ENCODE data around the gene LSMEM2. TPM values are rescaled to one million over a fixed set of nuclear protein-coding genes. Genes with fewer than 3 reads are reported as not detected.
A peak's percentile ranks its signal among the peaks of the same experiment; 100 is the strongest.

The LSMEM2 gene
- total and polyA plus RNA-seq, 2 of the 8 experiments (the other 6 are each of a cell fraction or from before 2014, with no cell fraction given) = 0.58 to 0.68 TPM

DNA sequence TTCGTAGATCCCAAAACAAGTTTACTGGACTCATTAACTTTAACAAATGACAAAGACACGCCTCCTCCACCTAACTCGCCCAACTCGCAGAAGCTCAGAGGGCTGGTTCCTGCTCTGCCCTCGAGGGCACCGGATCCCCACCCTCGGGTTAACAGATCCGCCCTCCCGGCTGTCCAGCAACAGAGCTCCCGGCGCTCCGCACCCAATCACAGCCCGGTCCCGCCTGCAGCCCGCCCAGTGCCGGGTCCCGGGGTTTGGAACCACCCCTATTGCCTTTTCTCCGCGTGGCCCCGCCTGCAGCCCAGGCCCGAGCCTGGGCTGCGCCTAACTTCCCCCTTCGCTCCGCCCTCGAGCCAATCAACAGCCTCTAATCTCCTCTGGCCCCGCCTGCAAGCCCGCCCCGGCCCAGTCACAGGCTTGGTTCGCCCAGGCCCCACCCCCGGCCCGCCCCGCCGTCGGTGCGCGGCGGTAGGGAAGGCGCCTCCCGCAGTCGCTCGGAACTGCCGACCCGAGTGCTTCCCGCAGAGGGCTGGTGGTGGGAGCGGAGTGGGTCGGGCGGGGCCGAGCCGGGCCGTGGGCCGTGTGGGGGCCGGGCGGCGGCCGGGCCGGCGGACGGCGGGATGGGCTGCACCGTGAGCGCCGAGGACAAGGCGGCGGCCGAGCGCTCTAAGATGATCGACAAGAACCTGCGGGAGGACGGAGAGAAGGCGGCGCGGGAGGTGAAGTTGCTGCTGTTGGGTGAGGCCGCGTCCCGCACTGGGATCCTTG lies 43.0 kb upstream of the LSMEM2 start, which contains the start of gene GNAI2:
Gene GNAI2 (plus strand): TSS at position 489 of the 768 bp plus-strand sequence. CDS start 132 bp downstream, at position 621.
- FAIRE-seq (peak; percentile 80), DNase-seq (ENCODE audit: low read depth in 1 of 2, low spot score in 2 of 2) (peak; percentile 95 to 96)
- TF ChIP-seq CTBP2 (IDR thresholded peaks at IDR 0.05; ENCODE audit: borderline replicate concordance, insufficient read depth, insufficient read length, low read length) (no peak), CBX8 (IDR thresholded peaks at IDR 0.05; ENCODE audit: borderline replicate concordance, low read depth, low read length) (no peak), SIRT6 (IDR thresholded peaks at IDR 0.05; ENCODE audit: low read length) (no peak), POLR2AphosphoS5 (IDR thresholded peaks at IDR 0.05; ENCODE audit: low read depth, low read length) (no peak; the same call in 1 of the 2 replicates), MAFK (IDR thresholded peaks at IDR 0.05; ENCODE audit: low read depth, low read length) (no peak), RXRA (IDR thresholded peaks at IDR 0.05; ENCODE audit: insufficient read depth, low read depth, low read length) (no peak), RFX5 (IDR thresholded peaks at IDR 0.05; ENCODE audit: borderline replicate concordance, low read depth, low read length) (peak; percentile 36; the same call in 1 of the 2 replicates), KDM1A (IDR thresholded peaks at IDR 0.05; ENCODE audit: borderline replicate concordance, low read length) (no peak), ZNF274 (IDR thresholded peaks at IDR 0.05; ENCODE audit: borderline replicate concordance, extremely low read depth, low read length) (no peak)
- TF ChIP-seq, protein P1, sequence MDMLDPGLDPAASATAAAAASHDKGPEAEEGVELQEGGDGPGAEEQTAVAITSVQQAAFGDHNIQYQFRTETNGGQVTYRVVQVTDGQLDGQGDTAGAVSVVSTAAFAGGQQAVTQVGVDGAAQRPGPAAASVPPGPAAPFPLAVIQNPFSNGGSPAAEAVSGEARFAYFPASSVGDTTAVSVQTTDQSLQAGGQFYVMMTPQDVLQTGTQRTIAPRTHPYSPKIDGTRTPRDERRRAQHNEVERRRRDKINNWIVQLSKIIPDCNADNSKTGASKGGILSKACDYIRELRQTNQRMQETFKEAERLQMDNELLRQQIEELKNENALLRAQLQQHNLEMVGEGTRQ (IDR thresholded peaks at IDR 0.05; ENCODE audit: low read length) = 0 out of 2 replicates have a peak, but pooled peaks have one; percentile 4

More for the DNA sequence above, 43.0 kb upstream of the LSMEM2 start, which contains the start of gene GNAI2:
- H3K36me3 ChIP-seq (ENCODE audit: control insufficient read depth in 2 of 4, insufficient read depth in 4 of 4, low read length in 3 of 4) = no peaks in the 10 kb centered on the region
- no peak within 1 kb of the TSS for H3K14ac ChIP-seq (ENCODE audit: insufficient read length)
- H2BK12ac ChIP-seq (ENCODE audit: low read depth, low read length) = peak within 1 kb of the TSS; percentile 84; the same call in 1 of the 2 replicates
- H3K18ac ChIP-seq (ENCODE audit: extremely low read depth, low read length) = peak within 1 kb of the TSS; percentile 93
- H3K27me3 ChIP-seq (replicated peaks in 1 of 4; ENCODE audit: control insufficient read depth in 3 of 4, extremely low read depth in 1 of 4, insufficient read depth in 3 of 4, low read length in 3 of 4) = no peaks in the 10 kb centered on the region; a peak in 1 of 7 replicates
- peak within 1 kb of the TSS; percentile 24 for H3K56ac ChIP-seq (replicated peaks; ENCODE audit: insufficient read length, low read depth, low read length)
- H2AK5ac ChIP-seq (ENCODE audit: low read depth, low read length) = no peak within 1 kb of the TSS
- peak within 1 kb of the TSS; percentile 72 to 83 (median 79) for H3K9ac ChIP-seq (replicated peaks in 1 of 4; ENCODE audit: extremely low read depth in 1 of 4, low read depth in 3 of 4, low read length in 3 of 4)
- H3K4me2 ChIP-seq (ENCODE audit: insufficient read depth in 1 of 2, low read depth in 2 of 2, low read length in 2 of 2) = peak within 1 kb of the TSS; percentile 82 to 96
- POLR2A ChIA-PET (ENCODE audit: partially characterized antibody) = interaction anchor here (0.6 to 4.1 kb wide), 15 partner anchors 8 to 97 kb away, joined by 3 to 33 read pairs (median 4); partner anchors contain the start of gene GNAT1
- 0 out of 2 replicates have a peak within 1 kb of the TSS, but pooled peaks have one; percentile 61 for H3K27ac ChIP-seq (ENCODE audit: low read depth, low read length)
- H2AFZ ChIP-seq (ENCODE audit: low read length) = no peak within 1 kb of the TSS
- peaks cover 6 to 39% (median 36%) of the 10 kb centered on the region in 4 experiments for H3K4me1 ChIP-seq (replicated peaks in 1 of 4; ENCODE audit: control insufficient read depth in 3 of 4, insufficient read depth in 4 of 4, low read length in 3 of 4)
- WGBS, 2 experiments (ENCODE audit: extremely low coverage in 1 of 2, insufficient coverage in 1 of 2, insufficient read length in 1 of 2, insufficient replicate concordance in 2 of 2, low coverage in 1 of 2, low lambda C conversion rate in 2 of 2, missing lambda C conversion rate in 1 of 2) = 1% methylated on average over 27 of the region's 75 CpGs; no CpG with 5 or more reads in 1 of the 2 experiments
- peak within 1 kb of the TSS; percentile 61; the same call in 1 of the 2 replicates for H2BK15ac ChIP-seq (ENCODE audit: low read length)
- no peak within 1 kb of the TSS for H2BK120ac ChIP-seq (replicated peaks; ENCODE audit: low read depth, low read length)
- H3K23me2 ChIP-seq (ENCODE audit: low read depth, low read length) = peaks cover 16% of the 10 kb centered on the region; the same call in 1 of the 2 replicates
- H4K8ac ChIP-seq (ENCODE audit: extremely low read depth, insufficient read depth, low read length) = peak within 1 kb of the TSS; percentile 81
- H2BK20ac ChIP-seq (ENCODE audit: low read length) = no peak within 1 kb of the TSS
- H4K20me1 ChIP-seq (replicated peaks in 1 of 2; ENCODE audit: control insufficient read depth in 1 of 2, insufficient read depth in 2 of 2, low read length in 2 of 2) = peaks cover 13 to 34% of the 10 kb centered on the region in 2 experiments
- no peaks in the 10 kb centered on the region for H3K9me3 ChIP-seq (ENCODE audit: insufficient read depth in 2 of 2, low read depth in 1 of 2, low read length in 1 of 2)
- H2BK5ac ChIP-seq (ENCODE audit: low read depth, low read length) = peak within 1 kb of the TSS; percentile 92; the same call in 1 of the 2 replicates
- H3K79me1 ChIP-seq (ENCODE audit: low read depth, low read length) = peaks cover 5% of the 10 kb centered on the region
- peak within 1 kb of the TSS; percentile 86 to 93 (median 90) for H3K4me3 ChIP-seq (ENCODE audit: extremely low read depth in 1 of 4, insufficient read depth in 2 of 4, low read depth in 3 of 4, low read length in 4 of 4)
- peak within 1 kb of the TSS; percentile 52 for H4K91ac ChIP-seq (replicated peaks; ENCODE audit: insufficient read length, low read length)
- CTCF ChIA-PET (ENCODE audit: partially characterized antibody) = interaction anchor here (12.9 to 53.5 kb wide), 3 partner anchors 14 to 42 kb away, joined by 121 to 2149 read pairs (median 2149); partner anchors contain the start of genes GNAI2, GNAT1, LSMEM2 and SEMA3B
- H3K4ac ChIP-seq (replicated peaks; ENCODE audit: insufficient read length, low read depth, low read length) = peak within 1 kb of the TSS; percentile 87
- H3K79me2 ChIP-seq (ENCODE audit: control insufficient read depth in 1 of 2, insufficient read depth in 2 of 2, low read length in 2 of 2) = peaks cover 12 to 46% of the 10 kb centered on the region in 2 experiments
- no peak within 1 kb of the TSS for H3K23ac ChIP-seq (ENCODE audit: insufficient read length)
- no peak within 1 kb of the TSS for H4K5ac ChIP-seq (ENCODE audit: insufficient read length, low read depth, low read length)
